NCI-H2227 treated with DMSO at 0.1 percent for 48 hours (cell line): ENCODE results near the gene PRR5.

Experiments used
- DNase-seq: peaks from one replicate; lab custom pipeline; 2025; lab: John Stamatoyannopoulos, UW

PRR5 gene

GRCh38 chr22:44693145-44693544 is 8.9 kb upstream of the PRR5 start:
- DNase-seq = no peak

- no peak for DNase-seq
Observed at GRCh38 chr22:44693756-44694155, 8.2 kb upstream of the PRR5 start.

DNA sequence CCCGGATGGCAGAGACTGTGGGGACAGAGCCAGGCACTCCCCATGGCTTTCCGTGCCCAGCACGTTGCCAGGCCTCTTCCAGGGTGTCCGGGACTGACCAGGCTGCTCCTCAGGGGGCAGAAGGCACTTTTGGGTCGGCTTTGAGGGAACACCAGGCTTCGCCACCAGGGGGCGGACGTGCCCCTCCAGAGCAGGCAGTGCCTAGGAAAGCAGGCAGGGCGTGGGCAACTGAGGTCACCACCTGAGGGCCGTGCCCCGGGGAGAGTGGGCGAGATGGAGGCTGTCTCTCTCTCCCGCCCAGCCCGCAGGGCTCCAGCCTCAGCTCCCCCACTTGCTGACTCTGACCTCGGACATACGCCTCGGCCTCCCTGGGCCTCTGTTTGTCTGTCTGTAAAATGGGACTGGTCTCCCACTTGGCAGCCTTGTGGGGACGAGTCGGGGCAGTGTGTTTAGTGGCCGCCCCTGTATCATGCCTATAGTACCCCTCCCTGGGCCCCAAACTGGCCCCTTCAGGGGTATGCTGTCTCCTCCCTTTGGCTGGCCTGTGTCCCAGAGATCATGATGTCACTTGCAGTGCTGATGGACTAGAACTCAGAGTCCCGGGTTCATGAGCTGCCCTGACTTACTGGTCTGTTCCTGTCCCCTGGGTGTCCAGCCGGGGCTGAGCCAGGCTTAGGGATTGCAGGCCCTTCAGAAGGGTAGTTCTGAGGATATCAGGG is 4.4 kb upstream of the PRR5 start:
- no peak for DNase-seq

DNA sequence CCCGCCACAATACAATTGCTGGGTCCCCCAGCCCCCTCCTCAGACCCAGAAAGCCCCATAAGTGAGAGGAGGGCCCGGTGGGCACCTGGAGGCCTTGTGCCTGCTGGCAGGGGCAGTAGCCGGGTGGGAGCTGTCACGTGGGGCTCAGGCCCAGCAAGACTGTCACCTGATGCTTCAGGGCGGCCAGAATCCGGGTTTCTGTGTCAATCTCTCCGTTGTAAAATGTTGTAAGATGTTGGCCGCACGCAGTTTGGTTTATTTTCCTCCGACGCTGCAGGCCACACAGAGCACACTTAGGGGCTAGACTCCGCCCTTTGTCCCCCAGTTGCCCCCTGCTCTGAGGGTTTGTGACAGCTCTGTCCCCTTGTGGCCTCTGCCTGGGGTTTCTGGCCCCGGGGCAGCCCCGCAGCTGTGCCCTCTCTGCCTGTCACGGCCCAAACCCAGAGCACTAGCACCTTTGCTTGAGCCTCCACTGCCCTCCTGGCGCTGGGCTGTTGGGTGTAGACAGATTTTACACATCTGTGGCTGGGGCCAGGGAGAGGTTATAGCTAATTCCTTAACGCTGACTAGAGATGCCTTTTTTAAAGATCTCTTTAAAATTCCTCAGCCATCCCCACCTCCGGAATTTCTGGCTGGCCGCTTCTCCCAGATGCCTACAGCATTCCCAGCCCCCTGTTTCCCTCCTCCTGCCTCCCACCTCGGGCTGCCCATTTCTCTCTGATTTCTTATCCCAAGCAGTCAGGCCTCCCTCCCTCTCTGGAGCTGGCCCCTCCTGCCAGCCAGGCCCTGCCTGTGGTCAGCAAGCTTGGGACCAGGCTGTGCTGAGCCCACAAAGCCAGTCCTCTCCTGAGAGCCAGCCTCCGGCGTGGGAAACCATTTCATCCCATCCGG is 3.2 kb upstream of the PRR5 start:
- DNase-seq = no peak

DNA sequence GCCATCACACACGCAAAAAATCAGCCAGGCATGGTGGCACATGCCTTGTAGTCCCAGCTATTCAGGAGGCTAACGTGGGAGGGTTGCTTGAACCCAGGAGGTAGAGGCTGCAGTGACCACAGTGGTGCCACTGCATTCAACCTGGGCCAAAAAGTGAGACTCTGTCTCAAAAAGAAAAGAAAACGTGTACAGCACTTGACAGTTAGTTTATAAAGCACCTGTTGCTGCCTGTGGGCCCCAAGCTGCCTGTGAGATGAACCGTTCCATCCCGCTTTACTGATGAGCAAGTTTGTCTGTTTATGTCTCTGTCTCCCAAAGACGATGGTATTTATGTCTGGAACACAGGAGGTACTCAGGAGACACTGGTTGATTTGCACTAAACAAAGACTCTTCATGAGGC is 1.5 kb upstream of the PRR5 start:
- DNase-seq = no peak

- DNase-seq = no peak
Observed at GRCh38 chr22:44701187-44701790, 715 bp upstream of the PRR5 start.

GRCh38 chr22:44702479-44703198 is 635 bp downstream of the PRR5 start:
- no peak for DNase-seq

DNA sequence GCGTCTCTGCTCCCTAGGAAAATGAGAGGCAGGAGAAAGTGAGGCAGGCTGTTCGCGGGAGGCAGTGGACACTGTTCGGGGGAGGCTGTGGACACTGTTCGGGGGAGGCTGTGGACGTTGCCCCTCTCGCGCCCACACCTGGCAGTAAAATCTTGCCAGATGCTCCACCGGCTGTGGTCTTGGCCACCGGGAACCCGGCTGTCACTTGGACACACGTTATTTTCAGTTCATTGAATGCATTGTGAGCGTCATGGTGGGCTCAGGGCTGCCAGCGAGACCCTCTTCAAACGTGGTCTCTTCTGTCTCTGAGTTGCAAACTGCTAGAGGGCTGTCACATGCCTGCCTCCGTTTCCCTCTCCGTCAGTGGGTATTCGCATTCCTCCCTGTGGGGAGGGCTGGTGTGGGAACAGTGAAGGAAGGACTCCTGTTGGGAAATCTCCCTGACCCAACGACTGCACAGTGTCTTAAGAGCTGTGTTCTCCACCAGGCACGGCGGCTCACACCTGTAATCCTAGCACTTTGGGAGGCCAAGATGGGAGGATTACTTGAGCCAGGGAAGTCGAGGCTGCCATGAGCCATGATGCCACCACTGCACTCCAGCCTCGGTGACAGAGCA is 1.4 kb downstream of the PRR5 start:
- DNase-seq = no peak

DNA sequence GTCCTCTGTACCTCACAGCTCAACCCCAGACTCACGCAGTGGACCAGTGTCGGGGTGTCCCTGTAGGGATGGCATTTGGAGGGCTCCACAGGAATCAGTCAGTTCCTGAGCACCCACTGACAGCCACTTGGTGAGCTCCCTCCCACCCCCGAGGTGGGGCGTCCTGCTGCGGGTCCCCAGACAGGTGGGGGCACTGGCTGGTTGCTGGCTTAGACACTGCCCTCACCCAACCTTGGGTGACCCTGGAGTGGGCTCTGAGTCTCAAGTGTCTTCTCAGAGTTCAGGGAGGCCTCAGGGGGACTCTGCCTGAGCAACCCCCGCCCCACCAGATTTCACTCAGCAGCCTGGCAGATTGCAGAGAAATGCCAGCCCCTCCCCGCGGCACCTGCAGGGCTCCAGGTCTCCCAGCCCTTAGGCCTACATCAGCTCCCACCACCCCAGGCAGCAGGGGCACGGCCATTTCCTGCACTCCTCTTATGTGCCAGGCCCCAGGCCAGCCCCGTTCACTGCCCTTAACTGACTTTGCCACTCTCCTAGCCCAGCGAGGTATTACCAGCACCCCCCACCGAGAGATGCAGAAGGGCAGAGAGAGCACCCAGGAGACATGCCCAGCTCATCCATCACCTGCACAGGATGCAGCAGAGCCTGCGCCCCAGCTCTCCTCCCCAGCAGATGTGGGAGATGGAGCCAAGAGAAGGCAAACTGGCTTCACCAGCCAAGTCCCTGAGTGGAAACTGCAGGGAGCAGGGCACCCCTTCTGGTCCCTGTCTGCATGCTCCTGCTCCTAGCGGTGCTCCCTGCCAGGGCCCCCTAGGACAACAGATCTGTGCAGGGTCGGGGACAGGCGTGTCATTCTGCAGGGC is 2.4 kb downstream of the PRR5 start:
- no peak for DNase-seq

GRCh38 chr22:44705022-44705297 is 3.0 kb downstream of the PRR5 start:
- DNase-seq = no peak

GRCh38 chr22:44706488-44706887 is 4.5 kb downstream of the PRR5 start:
- DNase-seq = no peak

- DNase-seq = no peak
Observed at GRCh38 chr22:44707178-44707577, 5.2 kb downstream of the PRR5 start.

DNA sequence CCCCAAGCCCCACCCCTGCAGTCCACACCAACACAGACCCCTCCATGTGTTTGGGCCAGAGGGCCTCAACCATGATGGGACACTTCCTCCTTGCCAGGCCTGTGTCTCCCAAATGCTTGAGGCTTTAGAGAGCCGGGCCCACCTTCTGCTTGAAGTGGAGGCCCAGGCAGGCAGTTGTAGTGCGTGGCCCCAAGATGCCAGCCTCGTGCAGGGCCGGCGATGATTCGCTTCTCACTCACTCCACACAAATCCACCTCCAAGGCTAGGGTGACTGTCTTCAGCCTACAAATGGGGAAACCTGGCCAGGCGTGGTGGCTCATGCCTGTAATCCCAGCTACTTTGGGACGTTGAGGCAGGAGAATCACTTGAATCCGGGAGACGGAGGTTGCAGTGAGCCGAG is 5.7 kb downstream of the PRR5 start:
- no peak for DNase-seq

GRCh38 chr22:44709881-44710392 is 7.9 kb downstream of the PRR5 start:
- DNase-seq = no peak

GRCh38 chr22:44710474-44711240 is 8.7 kb downstream of the PRR5 start:
- DNase-seq = no peak

- no peak for DNase-seq
Observed at GRCh38 chr22:44711241-44711560, 9.2 kb downstream of the PRR5 start.

GRCh38 chr22:44711690-44712555 is 9.9 kb downstream of the PRR5 start:
- DNase-seq = no peak

DNA sequence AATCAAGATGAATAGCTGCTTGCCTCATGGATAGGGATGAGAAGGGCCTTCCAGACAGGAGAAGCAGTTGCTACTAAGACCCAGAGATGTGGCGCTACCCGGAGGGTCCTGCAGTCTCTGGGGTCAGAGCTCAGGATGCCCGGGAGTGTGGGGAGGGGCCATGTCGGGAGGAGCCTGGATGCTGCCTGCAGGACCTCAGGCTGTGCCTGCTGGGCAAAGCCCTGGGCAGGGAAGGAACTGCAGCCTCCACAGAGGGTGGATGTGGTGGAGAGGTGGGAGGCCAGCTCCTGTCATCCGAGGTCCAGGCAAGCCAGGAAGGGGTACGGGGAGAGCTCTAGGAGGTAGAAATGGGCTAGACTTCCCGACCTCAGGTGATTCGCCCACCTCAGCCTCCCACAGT is 11.0 kb downstream of the PRR5 start:
- DNase-seq = no peak

DNA sequence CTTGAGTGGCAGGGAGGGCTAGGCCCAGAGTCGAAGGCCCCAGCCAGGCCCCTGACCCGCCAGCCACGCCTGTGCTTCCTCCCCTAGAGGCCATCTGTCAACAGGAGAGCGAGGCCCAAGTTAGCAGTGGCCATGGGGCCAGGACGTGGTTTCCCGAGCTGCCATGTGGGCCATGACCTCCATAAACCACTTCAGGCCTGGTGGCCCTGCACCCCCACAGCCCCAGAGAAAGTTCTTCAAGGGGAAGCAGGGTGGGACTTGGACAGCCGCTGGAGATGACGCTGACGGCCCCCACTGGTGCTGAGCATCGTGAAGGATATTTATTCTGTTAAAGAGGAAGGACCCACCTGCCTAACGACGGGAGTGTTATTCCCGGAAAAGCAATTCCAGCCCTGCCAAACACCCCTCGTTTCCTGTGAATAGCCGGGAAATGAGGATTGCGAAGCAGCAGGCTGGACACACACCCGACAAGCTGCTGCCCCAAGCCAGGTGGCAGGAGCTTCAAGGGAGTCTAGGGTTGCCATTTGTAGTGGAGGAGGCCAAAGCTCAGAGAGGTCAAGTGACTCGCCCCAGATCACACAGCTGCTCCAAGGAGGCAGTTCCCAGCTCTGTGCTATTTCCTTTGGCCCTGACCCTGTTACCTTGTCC is 12.8 kb downstream of the PRR5 start:
- DNase-seq = no peak
